ENCODE results near the gene BRD3OS.

The BRD3OS gene

DNA sequence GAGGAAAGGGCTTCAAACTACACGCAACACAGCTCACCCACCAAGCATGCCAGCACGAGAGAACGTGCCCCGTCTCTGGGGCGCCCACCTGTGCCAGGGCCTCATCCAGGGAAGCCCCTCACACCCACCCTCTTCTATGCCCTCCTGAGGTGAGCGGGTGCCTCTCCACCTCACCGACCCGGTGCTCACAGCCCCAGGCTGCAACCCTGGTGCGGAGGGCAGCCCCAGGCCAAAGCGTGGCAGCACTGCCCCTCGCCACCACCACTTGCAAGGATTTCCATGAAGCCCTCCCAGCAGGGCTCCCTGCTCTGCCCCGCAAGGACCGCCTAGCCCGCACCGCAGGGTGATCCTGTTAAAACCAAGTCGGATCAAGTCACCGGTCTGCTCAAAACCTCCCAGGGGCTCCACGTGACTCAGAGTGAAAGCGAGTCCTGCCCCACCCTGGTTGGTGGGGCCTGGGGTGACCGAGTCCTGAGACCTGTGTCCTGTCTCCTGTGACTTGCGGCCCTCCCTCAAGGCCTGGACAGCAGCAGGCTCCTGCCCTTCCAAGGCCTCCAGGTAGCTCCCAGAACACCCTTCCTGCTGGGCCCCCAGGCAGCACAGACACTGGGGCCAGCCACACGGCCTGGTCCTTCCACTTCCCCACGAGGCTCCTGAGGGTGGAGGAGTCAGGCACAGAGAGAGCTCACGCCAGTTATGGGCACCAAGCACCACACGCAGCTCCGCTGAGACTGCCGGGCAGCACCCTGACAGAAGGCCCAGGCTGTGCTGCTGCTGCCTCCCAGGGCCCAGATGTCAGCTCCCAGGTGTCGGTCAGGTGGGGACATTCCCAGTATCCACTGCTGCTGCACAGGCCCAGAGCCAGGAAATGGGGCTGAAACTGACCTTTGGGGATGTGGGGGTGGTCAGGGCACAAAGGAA, 29.9 kb downstream of the BRD3OS start:
- ChIA-PET POLR2A (no interaction called here), CTCF (no interaction called here)
- TF ChIP-seq LEF1 (IDR thresholded peaks at IDR 0.05; ENCODE audit: borderline replicate concordance) (no peak), SUZ12 (IDR thresholded peaks at IDR 0.05) (no peak), FOXA1 (IDR thresholded peaks at IDR 0.05) (no peak), ZNF384 (IDR thresholded peaks at IDR 0.05) (no peak), ARNT (IDR thresholded peaks at IDR 0.05) (no peak), L3MBTL2 (conservative IDR thresholded peaks at IDR 0.05) (no peak)
- DNase-seq (ENCODE audit: extremely low spot score): no peak

DNA sequence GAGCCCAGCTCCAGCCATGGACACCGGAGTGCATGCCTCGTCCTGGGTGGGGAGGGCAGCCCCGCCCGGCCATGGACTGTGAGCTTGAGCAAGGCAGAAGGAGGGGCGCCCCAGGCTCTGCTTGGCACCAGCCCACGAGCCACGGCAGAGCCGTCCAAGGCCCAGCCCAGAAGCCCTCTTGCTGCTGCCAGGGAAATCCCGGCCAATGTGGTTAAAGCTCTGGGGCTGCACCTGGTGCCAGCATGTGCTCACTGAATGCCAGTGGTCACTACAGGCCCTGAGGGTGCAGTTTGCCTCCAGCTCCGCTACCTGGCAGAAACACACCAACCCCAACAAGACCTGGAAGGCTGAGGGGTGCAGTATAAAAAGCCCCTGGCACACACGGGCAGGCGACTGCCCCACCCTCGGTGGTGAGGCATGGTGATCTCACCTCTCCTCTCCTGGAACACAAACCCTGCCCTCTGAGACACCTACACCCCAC, 30.7 kb downstream of the BRD3OS start:
- DNase-seq (ENCODE audit: extremely low spot score): no peak
- ChIA-PET POLR2A (no interaction called here), CTCF (no interaction called here)
- TF ChIP-seq NFRKB (IDR thresholded peaks at IDR 0.05): no peak
- no peak for TF ChIP-seq FOXA1 (IDR thresholded peaks at IDR 0.05)
- no peak for TF ChIP-seq ELF4 (IDR thresholded peaks at IDR 0.05)
- no peak for TF ChIP-seq CTBP1 (IDR thresholded peaks at IDR 0.05; ENCODE audit: borderline replicate concordance)
- no peak for TF ChIP-seq ARNT (IDR thresholded peaks at IDR 0.05)
- no peak for TF ChIP-seq ZNF384 (IDR thresholded peaks at IDR 0.05)
- no peak for TF ChIP-seq HDGF (IDR thresholded peaks at IDR 0.05; ENCODE audit: borderline replicate concordance)
- TF ChIP-seq SP1 (IDR thresholded peaks at IDR 0.05): no peak
- TF ChIP-seq FOXM1 (IDR thresholded peaks at IDR 0.05; ENCODE audit: borderline replicate concordance): no peak
- TF ChIP-seq BHLHE40 (IDR thresholded peaks at IDR 0.05; ENCODE audit: borderline replicate concordance): no peak
- no peak for TF ChIP-seq TARDBP (IDR thresholded peaks at IDR 0.05)
- no peak for TF ChIP-seq FOXK2 (IDR thresholded peaks at IDR 0.05)
- no peak for TF ChIP-seq SUZ12 (IDR thresholded peaks at IDR 0.05)
- TF ChIP-seq, protein P1, sequence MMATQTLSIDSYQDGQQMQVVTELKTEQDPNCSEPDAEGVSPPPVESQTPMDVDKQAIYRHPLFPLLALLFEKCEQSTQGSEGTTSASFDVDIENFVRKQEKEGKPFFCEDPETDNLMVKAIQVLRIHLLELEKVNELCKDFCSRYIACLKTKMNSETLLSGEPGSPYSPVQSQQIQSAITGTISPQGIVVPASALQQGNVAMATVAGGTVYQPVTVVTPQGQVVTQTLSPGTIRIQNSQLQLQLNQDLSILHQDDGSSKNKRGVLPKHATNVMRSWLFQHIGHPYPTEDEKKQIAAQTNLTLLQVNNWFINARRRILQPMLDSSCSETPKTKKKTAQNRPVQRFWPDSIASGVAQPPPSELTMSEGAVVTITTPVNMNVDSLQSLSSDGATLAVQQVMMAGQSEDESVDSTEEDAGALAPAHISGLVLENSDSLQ (IDR thresholded peaks at IDR 0.05): no peak
- no peak for TF ChIP-seq LEF1 (IDR thresholded peaks at IDR 0.05; ENCODE audit: borderline replicate concordance)
- TF ChIP-seq L3MBTL2 (conservative IDR thresholded peaks at IDR 0.05): no peak

DNA sequence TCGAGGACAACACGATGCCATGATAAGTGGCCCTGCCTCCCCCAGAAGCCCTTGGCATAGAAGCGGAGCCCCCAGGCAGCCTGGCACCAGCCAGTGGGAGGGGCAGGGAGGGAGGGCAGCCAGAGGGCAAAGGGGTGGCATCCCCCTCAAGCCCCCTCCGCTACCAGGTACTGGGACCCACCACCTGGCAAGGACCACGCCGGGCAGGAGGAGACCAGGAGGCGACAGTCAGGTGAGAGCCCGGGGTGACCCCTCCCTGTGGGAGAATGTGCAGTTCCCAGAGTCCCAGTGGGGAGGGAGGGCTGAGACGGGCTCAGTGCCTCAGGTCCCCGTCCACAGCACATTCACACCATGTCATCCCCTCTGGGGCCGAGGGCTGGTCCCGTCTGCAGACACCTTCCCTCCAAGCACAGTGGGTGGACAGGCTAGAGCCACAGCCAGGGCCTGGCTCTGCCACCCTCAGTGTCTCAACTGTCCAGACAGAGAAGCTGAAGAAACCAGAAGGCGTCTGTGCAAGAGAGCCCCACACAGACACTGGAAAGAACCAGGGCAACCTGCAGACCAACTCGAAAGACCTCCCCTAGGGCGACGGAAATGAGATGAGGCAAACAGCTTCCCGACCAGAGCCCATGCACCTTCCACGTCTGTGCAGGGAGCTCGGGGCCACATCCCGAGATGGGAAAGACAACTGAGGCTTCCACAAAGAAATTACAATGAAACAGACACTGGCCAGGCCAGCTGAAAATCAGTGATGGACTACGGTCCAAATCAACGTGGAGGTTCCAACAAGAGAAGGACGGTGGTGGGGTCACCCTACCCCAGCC, 31.4 kb downstream of the BRD3OS start:
- no peak for TF ChIP-seq FOXM1 (IDR thresholded peaks at IDR 0.05; ENCODE audit: borderline replicate concordance)
- no peak for TF ChIP-seq SP1 (IDR thresholded peaks at IDR 0.05)
- ChIA-PET CTCF (no interaction called here), POLR2A (interaction anchor here (1.0 kb wide), 1 partner anchor 9 kb away, joined by 4 read pairs; no protein-coding TSS in a partner anchor)

DNA sequence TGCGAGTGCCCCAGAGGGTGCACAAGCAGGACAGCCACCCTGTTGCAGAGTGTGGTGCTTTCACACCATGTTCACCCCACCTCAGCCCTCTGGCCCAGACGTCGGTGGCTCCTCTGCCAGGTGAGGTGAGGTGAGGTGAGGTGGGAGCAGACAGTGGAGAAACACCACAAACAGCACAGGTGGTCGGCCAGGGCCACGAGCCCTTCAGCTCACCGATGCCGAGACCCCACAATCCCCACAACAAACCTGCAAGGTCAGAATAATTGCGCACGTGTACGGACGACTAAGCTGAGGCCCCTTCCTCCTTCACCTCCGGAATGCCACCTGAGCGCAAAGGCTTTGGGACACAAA, 32.0 kb downstream of the BRD3OS start:
- ChIA-PET POLR2A (interaction anchor here (1.0 kb wide), 1 partner anchor 9 kb away, joined by 4 read pairs; no protein-coding TSS in a partner anchor), CTCF (no interaction called here)
- TF ChIP-seq NFRKB (IDR thresholded peaks at IDR 0.05) (no peak), TARDBP (IDR thresholded peaks at IDR 0.05) (no peak), SUZ12 (IDR thresholded peaks at IDR 0.05) (no peak), ARNT (IDR thresholded peaks at IDR 0.05) (no peak), FOXM1 (IDR thresholded peaks at IDR 0.05; ENCODE audit: borderline replicate concordance) (no peak), FOXA1 (IDR thresholded peaks at IDR 0.05) (no peak), BHLHE40 (IDR thresholded peaks at IDR 0.05; ENCODE audit: borderline replicate concordance) (no peak), L3MBTL2 (conservative IDR thresholded peaks at IDR 0.05) (no peak), FOXK2 (IDR thresholded peaks at IDR 0.05) (no peak), HDGF (IDR thresholded peaks at IDR 0.05; ENCODE audit: borderline replicate concordance) (no peak), CTBP1 (IDR thresholded peaks at IDR 0.05; ENCODE audit: borderline replicate concordance) (no peak)
- DNase-seq (ENCODE audit: extremely low spot score): no peak

More for the DNA sequence above, 31.4 kb downstream of the BRD3OS start:
- no peak for DNase-seq (ENCODE audit: extremely low spot score)

DNA sequence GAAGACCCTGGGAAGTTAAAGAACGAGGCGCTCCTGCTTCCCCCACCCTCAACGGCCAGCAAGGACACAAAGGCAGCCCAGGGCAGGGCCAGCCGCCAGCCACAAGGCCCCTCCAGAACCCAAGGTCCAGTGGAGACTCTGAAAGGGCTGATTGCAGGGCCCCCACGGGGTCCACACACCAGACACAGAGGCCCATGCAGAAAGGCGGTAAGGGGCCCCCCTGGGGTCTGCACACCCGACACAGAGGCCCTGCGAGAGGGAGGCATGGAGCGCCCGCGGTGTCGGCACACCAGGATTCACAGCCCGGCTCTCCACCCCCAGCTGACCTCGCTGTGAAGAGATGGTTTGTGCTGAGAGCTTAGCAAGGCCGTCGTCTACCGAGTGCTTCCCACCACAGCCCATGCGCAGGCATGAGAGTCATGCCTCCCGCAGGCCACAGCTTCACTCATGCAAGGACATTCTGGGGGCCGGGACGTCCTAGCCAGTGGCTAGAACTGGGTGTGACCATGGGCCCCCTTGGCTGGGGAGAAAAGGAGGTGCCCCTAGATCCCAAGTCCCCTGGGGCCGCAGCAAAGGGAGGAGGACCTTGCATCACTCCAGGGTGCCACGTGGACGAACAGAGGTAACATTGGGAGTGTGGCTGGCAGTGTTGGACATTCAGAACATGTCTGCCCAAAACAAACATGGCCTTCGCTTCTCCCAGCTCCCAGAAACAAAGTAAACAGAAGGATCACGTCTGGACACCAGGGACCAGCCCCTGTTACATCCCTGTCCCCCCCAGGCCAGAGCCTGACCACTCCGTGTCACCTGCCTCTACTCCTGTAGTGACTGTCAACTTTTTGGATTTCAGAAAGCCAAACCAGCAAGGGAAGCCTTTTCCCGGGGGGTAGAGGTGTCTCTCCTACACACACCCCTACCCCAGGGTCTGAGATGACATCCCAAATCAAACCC, 32.7 kb downstream of the BRD3OS start:
- DNase-seq (ENCODE audit: extremely low spot score): no peak
- TF ChIP-seq NFRKB (IDR thresholded peaks at IDR 0.05) (no peak), SUZ12 (IDR thresholded peaks at IDR 0.05) (no peak), CTBP1 (IDR thresholded peaks at IDR 0.05; ENCODE audit: borderline replicate concordance) (no peak), ARNT (IDR thresholded peaks at IDR 0.05) (no peak), ELF4 (IDR thresholded peaks at IDR 0.05) (no peak), HDGF (IDR thresholded peaks at IDR 0.05; ENCODE audit: borderline replicate concordance) (no peak), ZNF384 (IDR thresholded peaks at IDR 0.05) (no peak)
- POLR2A ChIA-PET: no interaction called here
- CTCF ChIA-PET: no interaction called here

DNA sequence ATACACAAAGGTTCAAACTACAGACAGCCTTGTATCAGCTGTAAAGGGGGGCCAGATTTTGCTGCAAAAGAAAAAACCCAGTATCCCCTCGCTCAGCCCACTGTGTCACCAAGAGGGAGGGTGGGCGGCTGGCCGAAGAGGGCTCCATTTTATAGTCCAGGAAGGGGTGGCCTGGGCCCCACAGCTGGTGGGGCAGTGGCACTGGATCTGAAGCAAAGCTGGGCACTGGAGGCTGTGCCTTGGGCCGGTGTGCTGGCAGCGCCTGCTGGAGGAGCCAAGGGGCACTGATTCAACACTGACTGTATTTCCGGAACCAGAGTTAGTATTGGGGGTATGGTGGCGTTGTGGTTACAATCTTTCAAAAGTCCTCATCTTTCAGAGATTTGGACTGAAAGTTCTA, 33.4 kb downstream of the BRD3OS start:
- ChIA-PET POLR2A (no interaction called here), CTCF (no interaction called here)
- TF ChIP-seq NFRKB (IDR thresholded peaks at IDR 0.05): no peak
- TF ChIP-seq, protein P1 (IDR thresholded peaks at IDR 0.05): no peak
- TF ChIP-seq SUZ12 (IDR thresholded peaks at IDR 0.05): no peak
- TF ChIP-seq LEF1 (IDR thresholded peaks at IDR 0.05; ENCODE audit: borderline replicate concordance): no peak
- no peak for TF ChIP-seq CTBP1 (IDR thresholded peaks at IDR 0.05; ENCODE audit: borderline replicate concordance)
- no peak for TF ChIP-seq ARNT (IDR thresholded peaks at IDR 0.05)
- TF ChIP-seq ELF4 (IDR thresholded peaks at IDR 0.05): no peak
- TF ChIP-seq FOXM1 (IDR thresholded peaks at IDR 0.05; ENCODE audit: borderline replicate concordance): no peak
- no peak for TF ChIP-seq BHLHE40 (IDR thresholded peaks at IDR 0.05; ENCODE audit: borderline replicate concordance)
- no peak for TF ChIP-seq TARDBP (IDR thresholded peaks at IDR 0.05)
- no peak for TF ChIP-seq SP1 (IDR thresholded peaks at IDR 0.05)
- no peak for TF ChIP-seq ZNF384 (IDR thresholded peaks at IDR 0.05)
- TF ChIP-seq FOXK2 (IDR thresholded peaks at IDR 0.05): no peak
- no peak for TF ChIP-seq L3MBTL2 (conservative IDR thresholded peaks at IDR 0.05)
- DNase-seq (ENCODE audit: extremely low spot score): no peak
